HG03565 (cell line): ENCODE measurements around the gene EEFSEC.

ENCODE experiments used
- ATAC-seq: cut with Tn5 transposase; IDR thresholded peaks from one replicate; pipeline ENCODE4 v1.9.1; 2021; ENCODE audit warnings: mild to moderate bottlenecking, moderate library complexity; ENCODE audit not compliant: unreplicated experiment

EEFSEC gene

DNA sequence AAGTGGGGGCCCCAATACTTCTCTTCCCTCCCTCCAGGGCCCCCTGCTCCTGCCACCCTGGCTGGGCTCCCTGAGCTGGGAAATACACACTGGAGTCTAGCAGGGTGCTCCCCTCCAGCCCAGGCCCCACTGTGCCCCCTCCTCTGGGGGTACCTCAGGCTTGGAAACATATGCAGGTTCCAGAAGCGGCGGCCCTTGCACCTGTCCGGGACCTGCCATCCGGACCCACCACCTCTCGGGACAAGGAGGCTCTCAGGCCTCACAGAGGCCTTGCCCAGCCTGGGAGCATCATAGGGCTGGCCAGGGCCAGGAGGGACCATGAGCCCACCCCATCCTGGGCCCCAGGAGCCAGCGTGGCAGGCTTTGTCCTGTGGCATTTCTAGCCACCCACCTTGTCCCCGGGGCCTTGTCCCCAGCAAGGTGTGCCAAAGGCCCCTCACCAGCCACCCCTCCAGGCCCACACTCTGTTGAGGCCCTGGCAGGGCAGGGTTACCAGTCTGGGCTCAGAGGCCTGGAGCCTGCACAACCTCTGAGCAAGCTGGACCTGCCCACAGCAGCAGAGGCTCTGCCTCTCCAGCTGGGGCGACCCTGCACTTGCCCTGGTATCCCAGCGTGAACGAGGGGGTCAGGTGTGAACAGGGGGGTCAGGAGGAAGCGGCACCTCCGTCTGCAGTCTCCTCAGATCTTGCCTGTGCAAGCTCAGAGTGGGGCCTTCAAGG is 267.6 kb downstream of the EEFSEC start:
- ATAC-seq: no peak

DNA sequence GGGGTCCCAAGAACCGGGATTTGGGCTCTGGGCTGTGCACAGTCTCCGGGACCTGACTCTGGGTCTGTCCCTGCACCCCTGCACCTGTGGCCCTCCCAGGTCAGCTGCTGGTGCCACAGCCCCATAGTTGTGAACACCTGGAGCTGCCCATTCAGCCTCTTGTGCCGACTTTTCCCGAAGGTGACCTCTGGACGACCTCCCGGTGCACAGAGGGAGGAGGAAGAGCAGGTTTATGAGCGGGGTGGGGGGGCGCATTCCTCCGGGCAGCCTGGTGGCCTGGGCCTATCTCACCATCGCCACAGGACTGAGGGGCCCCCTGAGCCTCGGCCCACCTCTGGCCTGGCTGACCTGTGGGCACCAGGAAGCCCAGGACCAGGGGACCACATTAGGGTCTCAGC is 268.2 kb downstream of the EEFSEC start:
- ATAC-seq: no peak

GRCh38 chr3:128421966-128422365 is 268.7 kb downstream of the EEFSEC start:
- no peak for ATAC-seq

DNA sequence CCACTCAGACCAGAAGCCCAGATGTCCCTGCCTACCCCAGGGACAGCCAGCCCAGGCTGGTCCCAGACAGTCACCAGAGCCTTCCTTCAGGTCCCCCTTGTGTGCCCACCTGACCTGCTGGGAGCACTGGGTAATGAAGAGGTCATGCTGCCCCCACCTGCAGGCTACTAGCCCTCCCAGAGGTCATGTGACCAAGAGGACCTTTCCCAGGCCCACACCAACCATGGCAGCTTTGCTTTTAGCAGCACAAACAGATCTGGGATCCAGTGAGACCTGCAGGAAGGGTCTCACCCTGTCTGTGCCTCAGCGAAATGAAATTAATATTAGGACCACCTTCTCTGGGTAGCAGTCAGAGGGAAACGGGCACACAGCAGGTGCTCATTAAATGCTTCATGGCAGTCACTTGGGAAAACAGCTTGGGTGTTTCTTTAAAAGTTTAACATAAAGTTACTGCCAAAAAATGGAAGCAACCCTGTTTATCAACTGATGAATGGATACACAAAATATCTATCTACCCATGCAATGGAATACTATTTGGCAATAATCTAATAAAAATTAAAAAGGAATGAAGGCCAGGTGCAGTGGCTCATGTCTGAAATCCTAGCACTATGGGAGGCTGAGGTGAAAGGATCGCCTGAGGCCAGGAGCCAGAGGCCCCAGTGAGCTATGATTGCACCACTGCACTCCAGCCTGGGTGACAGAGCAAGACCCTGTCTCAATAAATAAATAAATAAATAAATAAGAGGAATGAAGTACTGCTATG is 269.7 kb downstream of the EEFSEC start:
- ATAC-seq: no peak

DNA sequence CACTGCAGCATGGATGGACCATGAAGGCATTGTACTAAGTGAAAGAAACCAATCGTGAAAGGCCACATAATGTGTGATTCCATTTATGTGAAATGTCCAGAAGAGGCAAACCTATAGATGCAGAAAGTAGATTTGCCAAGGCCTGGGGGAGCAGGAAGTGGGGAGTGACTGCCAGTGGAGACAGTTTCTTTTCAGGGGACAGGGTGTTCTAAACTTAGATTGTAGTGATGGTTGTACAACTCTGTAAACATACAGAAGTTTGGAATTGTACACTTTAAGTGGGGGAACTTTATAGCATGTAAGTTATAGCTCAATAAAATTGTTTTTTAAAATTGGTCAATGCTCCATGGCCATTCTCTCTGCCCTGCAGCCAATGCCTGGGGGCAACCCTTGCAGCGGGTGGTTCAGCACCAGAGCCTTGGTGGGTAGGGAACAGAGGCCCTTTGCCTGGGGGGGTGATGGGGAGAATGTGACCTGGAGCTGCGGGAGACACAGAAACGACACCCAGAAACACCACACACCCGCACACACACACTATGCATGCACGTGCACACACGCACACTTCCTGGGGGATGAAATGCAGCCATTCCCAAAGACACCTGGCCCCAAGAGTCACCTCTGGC is 270.4 kb downstream of the EEFSEC start:
- no peak for ATAC-seq

- no peak for ATAC-seq
Measured at GRCh38 chr3:128424508-128425069, 271.3 kb downstream of the EEFSEC start.

DNA sequence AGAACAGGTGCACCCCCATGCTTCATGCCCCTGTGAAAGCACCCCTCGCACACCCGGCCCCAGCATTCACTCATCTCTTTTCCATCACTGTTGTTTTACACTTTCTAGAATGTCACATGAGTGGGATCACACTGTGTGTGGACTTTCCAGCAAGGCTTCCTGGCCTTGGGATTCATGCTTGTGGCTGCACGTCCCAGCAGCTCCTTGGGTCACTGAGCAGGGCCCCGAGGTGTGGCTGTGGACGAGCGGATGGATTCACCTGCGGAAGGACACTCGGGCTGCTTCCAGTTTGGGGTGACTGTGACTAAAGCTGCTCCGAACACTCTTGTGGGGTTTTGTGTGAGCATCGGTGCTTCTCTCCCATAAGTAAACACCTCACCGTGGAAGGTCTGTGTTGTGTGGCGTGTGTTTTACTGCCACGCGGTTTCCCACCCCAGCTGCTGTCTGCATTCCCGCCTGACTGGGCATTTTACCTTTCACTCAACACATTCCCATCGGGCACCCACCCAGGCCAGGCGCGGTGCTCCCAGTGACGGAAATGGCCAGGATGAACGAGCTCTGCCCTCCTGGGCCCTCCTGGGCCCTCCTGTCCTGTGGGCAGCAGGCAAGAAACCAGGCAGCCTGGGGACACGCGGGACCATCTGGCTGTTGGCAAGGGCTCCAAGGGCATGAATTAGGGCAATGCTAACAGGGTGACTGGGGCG is 272.0 kb downstream of the EEFSEC start:
- no peak for ATAC-seq

- ATAC-seq: no peak
Measured at GRCh38 chr3:128425846-128426127, 272.5 kb downstream of the EEFSEC start.

DNA sequence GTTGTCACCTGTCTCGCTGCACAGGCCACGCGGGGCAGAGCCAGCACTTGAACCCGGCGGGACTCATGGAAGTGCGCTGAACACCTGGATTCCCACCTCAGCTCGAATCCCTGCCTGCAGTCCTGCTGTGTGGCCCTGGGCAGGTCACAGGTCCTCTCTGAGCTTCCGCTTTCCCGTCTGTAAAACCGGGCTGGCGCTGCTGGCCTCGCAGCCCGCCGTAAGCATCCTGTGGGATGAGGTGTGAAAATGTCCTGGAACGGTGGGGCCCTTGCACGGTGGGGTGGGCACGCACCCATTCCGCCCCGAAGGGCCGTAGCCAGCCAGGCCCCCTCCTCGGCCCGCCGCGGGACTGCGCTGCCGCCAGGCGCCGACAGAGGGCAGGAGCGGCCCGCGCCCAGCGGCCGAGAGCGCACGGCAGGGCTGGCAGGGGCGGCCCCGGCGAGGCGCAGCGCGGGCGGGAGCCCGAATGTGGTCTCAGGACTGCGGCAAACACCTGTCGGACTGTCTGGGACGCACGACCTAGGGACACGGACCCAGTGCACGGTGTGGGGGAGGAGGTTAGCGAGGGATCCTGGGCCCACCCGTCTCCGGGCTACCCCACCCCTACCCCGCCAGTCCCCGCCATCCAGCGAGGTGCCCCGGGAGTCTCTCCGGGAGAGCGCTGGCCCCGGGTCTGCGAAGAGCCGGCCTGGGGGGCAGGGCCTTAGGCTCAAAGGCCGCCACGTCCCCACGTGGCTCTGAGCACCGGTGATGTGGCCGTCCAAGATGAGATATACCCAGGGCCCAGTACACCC is 273.0 kb downstream of the EEFSEC start:
- peak; percentile 64 for ATAC-seq

- no peak for ATAC-seq
Measured at GRCh38 chr3:128427175-128427857, 274.0 kb downstream of the EEFSEC start.

DNA sequence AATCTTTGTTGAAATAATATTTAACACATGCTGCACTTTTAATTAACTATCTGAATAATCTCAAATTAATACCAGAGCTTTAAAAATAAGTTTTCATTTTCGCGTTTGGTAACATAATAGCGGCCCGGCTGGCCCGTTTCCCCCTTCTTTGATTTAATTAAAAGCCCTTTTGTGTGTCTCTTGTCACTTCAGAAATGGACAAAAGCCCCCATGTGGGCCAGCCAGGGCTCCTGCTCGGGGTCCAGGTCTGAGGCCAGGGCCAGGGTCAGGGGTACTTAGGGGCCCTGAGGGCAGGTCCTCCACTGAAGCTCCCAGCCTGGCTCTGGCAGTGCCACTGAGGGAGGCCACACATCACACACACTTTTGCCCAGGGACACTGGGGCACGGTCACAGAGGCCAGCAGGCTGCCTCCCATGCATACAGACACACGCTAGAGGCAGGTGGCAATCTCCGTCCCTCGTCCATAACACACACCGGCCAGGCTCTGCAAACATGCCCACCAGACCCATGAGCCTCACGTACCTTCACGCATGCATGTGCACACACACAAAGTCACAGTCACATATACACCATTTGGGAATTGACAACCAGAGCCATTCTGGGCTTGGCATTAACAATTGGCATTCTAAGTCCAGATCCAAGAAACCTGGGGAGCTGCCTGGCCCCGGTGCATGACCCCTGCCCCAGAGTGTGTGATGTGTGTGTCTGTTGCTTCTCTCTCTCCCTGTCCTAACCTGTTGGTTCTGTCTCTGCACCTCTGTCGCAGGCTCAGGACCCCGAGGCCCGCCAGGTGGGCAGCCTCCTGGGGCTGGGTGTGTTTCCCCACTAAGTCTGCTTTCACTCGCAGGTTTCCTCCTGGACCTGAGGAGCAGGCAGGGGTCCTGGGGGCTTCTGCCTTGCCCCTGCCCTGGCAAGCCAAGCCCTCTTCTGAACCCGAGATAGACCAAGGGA is 274.9 kb downstream of the EEFSEC start:
- ATAC-seq: no peak

GRCh38 chr3:128429275-128429674 is 276.0 kb downstream of the EEFSEC start:
- ATAC-seq: no peak

DNA sequence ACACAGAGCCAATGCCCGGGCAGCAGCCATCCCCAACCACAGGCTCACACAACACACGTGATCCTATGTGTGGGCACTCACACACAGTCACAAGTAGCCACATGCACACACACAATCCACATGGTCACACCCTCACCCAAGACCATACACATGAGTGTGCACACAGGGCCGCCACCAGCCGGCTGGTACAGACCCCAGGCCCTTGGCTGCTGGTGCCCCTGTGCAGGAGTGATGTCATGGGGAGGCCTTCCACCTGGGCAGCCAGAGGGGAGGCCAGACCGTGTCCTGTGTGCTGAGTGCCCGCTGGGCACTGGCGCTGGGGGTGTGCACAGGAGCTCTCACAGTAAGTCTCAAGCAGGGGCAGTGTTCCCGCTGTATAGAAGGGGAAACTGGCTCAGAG is 276.5 kb downstream of the EEFSEC start:
- no peak for ATAC-seq

- ATAC-seq: no peak
Measured at GRCh38 chr3:128430301-128430700, 277.0 kb downstream of the EEFSEC start.

DNA sequence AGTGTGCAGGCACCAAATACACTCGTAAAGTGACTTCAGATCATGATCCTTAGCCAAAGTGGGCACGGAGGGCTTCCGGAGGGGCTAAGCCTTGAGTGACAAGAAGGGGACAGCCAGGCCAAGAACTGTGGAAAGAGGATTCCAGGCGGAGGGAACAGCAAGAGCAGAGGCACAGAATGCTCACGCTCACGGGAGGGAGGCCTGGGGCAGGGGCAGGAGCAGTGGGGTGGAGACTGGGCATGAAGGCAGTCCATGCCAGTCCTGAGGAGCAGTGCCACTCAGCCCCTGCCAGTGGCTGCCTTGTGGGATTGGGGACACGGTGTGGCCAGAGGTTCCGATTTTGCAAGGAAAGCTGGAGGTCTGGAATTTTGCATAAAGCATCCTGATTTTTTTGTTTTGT is 277.4 kb downstream of the EEFSEC start:
- no peak for ATAC-seq

GRCh38 chr3:128431803-128432300 is 278.6 kb downstream of the EEFSEC start:
- no peak for ATAC-seq

DNA sequence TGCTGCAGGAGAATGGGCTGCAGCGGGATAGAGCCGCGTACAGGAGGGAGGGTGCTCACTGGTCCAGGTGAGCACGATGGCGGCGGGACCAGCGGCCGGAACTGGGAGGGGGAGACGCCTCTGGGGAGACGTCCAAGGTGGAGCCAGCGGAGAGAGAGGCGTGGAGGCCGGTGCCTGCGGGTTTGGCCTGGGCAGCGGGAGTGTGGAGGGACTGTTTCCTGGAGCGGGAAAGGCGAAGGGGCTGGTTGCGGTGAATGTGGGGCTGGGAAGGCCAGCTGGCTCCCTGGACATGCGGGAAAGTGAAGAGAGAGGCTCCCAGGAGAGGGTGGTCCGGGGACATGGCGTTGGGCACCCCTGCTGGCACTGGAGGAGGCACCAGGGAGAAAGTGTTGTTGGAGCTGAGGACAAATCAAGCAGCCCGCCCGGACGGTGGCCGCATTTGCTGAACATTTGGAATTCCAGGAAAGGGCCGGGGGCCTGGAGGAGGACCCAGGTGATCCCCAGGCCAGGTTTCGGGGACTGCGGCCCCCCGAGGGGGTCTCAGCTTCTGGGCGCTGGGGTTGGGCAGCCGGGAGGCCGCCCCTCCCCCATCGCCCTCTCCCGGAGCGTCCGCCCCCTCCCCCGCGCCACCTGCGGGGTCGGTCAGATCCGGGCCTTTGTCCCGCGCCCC is 279.2 kb downstream of the EEFSEC start:
- no peak for ATAC-seq
